GM18519 (cell line): Measurements from ENCODE around the gene TCIRG1.
"Not testable (repeated sequence)": the region's sequence is repeated elsewhere in the genome, so short reads cannot be mapped to it uniquely, and the experiment has no call there.

Experiments used
- ATAC-seq: cut with Tn5 transposase; IDR thresholded peaks from one replicate; pipeline ENCODE4 v1.9.1; 2021; ENCODE audit warnings: mild to moderate bottlenecking, moderate library complexity; ENCODE audit not compliant: unreplicated experiment, low FRiP score

TCIRG1 gene, protein sequence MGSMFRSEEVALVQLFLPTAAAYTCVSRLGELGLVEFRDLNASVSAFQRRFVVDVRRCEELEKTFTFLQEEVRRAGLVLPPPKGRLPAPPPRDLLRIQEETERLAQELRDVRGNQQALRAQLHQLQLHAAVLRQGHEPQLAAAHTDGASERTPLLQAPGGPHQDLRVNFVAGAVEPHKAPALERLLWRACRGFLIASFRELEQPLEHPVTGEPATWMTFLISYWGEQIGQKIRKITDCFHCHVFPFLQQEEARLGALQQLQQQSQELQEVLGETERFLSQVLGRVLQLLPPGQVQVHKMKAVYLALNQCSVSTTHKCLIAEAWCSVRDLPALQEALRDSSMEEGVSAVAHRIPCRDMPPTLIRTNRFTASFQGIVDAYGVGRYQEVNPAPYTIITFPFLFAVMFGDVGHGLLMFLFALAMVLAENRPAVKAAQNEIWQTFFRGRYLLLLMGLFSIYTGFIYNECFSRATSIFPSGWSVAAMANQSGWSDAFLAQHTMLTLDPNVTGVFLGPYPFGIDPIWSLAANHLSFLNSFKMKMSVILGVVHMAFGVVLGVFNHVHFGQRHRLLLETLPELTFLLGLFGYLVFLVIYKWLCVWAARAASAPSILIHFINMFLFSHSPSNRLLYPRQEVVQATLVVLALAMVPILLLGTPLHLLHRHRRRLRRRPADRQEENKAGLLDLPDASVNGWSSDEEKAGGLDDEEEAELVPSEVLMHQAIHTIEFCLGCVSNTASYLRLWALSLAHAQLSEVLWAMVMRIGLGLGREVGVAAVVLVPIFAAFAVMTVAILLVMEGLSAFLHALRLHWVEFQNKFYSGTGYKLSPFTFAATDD

DNA sequence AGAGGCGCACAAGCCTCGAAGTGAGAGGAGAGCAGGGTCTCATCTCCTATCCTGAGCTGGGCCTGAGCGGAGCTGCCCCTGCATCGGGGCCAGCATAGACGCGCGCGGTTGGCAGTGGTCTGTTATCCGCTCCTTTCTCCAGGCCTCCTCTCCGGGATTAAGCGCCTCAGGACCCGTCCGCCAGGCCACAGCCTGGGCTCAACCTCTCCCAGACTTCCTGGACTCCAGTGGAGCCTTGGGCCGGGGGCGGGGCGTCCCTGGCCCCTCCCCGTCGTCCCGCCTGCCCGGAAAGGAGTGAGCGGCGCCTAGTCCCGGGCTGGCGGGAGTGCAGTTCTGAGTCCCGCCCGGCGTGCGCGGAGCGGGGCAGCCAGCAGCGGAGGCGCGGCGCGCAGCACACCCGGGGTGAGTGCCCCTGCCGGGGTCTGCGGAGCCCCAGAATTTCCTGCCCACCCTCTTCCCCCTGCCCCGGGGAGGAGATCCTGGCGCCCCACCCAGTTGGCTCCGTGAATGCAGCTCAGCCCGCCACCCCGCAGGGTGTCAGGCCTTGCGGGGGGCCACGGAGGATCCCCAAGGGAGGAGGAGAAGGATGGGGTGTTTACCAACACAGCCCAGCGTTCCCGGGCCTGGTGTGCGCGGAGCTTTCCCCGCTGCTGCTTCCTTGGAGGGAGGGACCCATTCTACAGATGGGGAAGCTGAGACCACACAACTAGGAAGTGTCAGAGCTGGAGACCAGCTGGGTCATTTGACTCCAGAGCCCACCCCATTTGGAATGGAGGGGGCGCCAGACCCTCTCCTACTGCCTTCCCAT lies at the start of gene TCIRG1:
TCIRG1 (plus strand) TSS at position 308 of the 808 bp plus-strand sequence. CDS start 2,247 bp downstream, outside the sequence.
- no peak for ATAC-seq

DNA sequence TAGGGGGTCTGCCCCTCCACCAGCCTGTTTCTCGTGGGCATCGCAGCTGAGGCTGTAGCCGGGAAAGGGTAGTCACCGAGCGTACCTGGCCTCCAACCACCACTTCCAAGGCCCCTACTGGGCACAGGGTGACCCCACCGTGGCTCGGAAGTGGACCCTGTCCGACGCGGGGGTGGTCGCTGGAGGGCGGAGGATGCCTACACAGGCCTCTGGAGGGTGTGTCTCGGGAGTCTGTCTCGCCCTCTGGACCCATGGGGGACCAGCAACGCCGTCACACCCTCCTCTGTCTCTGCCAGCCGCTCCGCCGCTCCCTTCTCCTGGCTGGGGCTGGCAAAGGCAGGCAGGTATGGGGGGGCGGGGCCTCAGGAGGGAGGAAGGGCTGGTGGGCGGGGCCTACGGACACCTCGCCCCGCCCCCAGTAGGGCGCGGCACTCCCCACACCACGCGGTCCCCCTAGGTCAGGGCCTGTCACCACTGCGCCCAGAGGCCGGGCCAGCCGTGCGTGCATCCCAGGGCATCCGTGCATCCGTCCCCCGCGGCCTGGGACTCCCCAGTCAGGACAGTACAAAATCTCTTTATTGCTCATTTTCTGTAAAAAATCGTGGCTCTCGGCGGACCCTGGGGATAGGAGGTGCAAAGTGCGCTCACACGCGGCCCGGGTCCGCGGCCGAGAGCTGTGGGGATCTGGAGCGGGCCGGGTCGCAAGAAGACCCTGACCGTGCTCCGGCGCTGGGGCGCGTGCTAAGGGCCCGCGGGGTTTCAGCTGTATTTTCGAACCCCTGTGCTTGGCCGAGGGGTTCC lies 48.1 kb upstream of the TCIRG1 start:
- ATAC-seq: not testable (repeated sequence)

DNA sequence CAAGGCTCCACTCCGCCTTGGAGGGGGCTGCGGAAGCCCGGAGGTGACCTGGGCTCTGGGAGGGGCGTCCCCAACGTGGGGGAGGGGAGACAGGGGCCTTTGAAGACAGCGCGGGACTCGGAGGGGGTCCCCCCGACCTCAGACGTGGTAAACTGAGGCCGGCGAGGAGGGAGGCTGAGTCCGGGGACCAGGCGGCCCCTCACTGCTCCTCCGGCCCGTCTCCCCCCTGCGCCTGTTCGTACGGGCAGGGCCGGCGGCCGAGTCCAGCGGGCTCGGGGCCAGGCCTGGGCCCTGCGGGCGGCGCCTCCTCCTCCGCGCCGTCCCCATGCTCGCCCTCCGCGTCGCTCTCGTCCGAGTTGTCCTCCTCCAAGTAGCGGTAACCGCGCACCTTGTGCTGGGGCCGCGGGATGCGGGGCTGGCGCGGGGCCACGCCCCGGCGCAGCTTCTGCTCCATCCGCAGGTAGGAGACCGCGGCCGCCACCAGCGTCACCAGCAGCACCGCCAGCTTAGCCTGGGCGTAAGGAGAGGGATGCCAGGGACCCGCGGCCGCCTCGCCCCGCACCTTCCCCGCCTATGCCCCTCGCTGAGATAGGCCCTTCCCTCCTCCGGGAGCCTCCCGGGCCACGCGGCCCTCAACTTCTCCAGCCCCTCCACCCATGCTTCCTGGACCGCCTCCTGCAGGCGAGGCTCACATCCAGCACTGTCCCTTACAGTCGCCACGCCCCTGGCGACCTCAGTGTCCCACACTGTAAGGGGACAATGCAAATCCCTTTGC lies 47.3 kb upstream of the TCIRG1 start:
- not testable (repeated sequence) for ATAC-seq

DNA sequence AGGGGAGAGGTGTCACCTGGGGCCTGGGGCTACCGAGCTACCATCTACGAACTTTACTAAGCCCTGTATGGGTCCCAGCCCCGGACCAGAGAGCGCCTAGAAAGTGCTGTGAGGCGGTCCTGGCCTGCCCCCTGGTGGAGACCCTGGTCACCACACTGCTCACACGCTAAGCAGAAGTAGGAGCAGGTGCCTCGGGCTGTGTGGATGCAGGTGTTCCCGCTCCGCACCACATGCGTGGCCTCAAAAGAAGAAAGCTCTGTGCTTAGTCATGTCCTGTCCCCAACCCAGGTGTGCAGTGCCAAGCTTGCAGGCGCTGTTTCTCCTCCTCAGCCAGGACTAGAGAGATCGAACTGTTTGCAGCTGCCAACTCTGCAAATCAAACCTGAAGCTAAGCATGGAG lies 45.0 kb upstream of the TCIRG1 start:
- ATAC-seq: not testable (repeated sequence)

DNA sequence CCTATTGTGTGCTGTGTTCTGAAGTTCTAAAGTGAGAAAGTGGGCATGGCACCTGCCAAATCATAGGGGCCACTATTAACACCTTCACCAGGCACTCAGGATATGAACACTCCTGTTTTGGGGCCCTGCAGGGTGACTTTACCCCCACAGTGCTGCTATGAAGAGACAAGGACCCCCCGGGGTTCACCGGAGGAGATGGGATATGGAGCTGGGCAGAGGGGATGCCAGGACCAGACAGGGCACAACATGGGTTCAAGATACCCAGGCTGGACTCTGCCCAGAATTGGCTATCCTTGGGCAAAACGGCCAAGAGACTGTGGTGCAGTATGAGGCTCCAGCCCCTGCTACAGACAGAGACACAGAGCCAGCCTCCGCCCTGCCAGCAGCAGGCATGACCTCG lies 44.4 kb upstream of the TCIRG1 start:
- ATAC-seq: not testable (repeated sequence)

DNA sequence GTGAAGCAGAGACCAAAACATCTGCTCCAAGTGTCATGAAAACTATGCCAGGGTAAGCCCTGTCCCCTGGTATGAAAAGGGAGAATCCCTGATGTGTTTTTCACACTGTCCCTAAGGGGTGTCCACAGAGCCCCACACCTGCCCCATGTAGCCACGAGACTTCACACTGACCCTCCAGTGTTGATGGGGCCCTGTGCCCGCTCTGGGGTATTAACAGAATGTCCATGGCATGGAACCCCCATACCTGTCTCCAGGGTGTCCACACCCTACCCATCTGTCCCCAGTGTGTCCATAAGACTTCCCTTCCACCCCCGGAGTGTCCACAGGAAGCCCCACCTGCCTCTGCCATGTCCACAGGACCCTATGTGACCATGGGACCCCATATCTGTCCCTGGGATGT lies 43.7 kb upstream of the TCIRG1 start:
- ATAC-seq: not testable (repeated sequence)

DNA sequence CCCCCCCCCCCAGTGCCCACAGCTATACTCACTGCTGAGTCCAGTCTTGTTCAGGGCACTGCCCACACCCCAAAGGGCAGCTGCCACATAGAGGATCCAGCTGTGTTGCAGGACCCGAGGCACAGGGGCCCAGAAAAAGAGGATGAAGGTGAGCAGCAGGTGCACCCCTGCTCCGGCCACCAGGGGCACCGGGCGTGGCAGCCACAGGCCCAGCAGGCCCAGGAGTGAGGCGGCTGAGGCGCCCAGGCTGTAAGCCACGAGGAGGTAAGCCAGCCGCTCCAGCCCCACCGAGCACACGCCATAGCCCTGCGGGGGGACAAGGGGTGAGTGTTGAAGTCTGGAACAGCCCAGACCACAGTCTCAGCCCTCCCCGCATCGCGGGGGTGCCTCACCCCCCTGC lies 43.2 kb upstream of the TCIRG1 start:
- ATAC-seq: not testable (repeated sequence)

DNA sequence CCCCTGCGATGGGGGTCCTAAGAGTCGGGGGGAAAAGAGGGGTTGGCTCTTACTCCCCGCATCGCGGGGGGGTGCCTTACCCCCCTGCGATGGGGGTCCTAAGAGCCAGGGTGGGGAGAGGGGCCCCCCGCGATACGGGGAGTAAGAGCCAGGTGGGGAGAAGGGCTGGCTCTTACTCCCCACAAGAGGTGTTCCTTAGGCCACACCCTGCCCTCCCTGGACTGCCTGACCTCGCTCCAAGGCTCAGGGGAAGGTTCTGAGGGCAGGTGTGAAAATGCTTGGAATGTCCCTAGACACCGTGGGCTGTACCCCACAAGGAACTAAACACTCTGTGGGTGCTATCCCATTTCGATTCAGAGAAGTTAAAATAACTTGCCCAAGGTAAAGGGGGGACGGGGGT lies 42.8 kb upstream of the TCIRG1 start:
- no peak for ATAC-seq

DNA sequence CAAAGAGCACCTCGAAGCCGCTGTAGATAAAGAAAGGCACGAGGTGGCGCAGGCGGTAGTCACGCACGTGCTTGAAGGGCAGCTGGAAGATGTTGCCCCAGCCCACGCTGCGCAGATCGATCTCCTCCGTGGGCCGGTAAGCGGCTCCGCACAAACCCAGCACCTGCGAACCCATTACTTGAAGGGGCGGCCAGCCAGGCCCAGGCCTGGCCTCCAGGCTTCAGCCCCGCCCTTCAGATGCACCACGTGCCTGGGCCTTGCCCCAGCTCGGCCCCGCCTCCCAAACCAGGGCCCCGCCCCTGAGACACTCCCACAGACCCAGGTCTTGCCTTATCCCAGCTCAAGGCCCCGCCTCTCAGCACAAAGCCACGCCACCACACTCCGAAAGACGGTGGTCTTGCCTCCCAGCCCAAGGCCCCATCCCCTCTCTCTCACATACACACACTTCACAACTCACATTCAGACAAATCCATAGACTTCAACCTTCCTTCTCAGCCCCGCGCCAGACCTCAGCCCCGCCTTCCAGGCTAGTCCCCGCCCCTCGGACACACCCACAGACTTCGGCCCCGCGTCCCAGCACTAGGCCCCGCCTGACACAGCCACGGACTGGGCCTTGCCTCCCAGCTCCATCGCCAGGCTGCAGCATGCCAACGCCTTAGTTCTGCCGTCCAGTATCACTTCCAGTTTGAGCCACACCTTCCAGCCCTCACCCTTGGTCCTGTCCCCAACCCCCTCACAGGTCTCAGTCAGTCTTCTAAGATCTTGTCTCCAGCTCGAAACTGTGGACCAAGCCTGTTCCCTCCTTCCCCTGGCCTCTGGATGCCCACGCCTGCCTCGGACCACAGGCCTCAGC lies 42.0 kb upstream of the TCIRG1 start:
- ATAC-seq: no peak

DNA sequence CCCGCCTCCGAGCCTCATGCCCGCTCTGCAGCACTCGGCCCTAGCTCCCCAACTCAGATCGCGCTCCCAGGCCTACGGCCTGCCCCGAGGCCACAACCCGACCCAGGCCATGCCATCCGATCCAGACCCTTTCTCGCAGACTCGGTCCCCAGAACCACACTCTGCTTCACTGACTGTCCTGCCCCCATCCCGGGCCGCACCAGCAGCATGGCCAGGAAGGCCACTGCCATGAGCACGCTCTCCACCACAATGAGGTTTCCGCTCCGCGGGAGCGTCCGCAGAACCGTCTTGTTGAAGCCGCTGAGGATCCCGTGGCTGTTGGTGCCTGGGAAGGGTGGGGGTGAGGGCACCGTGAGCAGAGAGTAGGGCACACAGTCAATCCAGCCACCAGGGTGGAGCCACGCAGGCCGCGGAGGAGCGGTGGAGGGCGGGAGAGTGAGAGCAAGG lies 41.3 kb upstream of the TCIRG1 start:
- ATAC-seq: no peak

DNA sequence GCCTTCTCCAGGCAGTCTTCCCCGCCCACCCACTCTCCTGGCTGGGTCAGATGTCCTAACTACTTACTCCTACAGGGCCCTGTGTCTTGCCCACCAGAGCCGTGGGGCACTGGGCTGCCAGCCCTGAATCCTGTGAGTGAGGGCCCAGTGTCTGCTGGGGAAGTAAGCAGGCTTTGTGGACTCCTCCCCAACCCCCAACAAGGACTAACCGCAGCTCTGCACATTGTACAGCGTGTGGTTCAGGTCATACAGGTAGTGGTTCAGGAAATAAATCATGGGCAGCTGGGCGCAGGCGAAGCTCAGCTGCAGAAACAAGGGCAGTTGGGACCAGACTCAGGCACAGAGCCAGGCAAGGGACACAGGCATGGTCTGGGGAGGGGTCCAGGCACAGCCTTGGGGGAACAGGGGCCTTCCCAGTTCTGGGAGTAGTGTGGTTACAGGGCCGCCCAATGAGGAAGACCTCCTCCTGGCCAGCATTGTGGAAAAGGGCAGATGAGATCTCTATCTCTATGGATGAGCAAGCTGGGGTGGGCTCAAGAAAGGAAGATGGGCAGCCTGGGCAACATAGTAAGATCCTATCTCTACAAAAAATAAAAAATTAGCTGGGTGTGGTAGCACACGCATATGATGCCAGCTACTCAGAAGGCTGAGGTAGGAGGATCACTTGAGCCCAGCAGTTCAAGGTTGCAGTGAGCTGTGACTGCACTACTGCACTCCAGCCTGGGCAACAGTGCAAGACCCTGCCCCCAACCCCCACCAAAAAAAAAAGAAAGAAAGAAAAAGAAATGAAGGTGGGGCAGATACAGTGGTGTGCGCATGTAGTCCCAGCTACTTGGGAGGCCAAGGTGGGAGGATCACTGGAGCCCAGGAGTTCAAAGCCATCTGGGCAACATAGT lies 40.4 kb upstream of the TCIRG1 start:
- ATAC-seq: no peak

DNA sequence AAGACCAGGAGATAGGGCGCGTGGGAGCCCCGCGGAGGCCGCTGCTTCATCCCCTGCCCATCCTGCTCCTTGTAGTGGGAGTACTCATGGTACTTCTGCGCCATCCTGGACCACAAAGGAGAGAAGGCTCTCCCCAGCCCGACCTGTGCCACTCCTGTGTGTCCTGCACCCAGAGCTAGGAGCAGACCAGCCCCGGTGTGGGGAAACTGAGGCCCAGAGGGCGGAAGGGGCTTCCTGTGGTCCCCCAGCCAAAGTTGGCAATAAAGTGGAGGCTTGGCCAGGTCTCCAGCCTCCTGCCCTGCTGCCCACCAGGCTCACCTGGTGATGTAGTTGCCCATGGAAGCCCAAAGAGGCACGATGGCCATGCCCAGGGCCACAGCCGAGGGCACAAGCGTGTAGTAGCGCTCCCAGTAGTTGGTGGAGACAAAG lies 39.6 kb upstream of the TCIRG1 start:
- no peak for ATAC-seq

DNA sequence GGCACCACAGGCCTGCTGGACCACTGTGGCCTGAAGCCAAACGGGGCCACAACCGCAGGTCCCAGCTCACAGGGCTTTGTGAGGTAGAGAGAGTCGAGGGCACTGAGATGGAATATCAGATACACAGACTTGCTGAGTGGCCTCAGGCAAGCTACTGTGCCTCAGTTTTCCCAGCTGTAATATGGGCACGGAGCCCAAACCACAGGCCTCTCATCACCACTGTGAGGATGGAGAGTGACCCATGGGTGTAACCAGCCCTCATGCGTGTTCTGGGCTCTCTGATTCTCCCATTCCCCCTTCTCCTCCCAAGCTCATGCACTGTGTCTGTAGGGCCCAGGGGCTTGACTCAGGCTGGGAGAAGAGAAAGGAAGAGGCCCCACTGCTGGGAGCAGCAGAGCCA lies 39.1 kb upstream of the TCIRG1 start:
- ATAC-seq: no peak

DNA sequence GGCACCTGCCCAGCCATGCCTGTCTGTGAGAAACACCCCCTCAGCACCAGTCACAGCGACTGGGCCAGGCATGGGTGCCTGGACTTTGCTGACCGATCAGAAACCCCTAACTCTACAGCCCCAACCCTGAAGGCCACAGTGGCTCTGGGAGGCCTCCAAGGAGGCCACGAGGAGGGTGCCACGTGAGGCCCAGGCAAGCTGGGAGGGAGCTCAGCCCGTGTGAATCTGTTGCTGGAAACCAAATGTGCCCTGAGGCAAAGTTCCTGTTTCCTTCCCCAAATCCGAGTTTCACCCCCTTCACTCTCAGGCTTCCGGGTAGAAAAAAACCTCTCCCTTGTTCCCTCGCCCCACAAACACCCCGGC lies 36.3 kb upstream of the TCIRG1 start:
- no peak for ATAC-seq

DNA sequence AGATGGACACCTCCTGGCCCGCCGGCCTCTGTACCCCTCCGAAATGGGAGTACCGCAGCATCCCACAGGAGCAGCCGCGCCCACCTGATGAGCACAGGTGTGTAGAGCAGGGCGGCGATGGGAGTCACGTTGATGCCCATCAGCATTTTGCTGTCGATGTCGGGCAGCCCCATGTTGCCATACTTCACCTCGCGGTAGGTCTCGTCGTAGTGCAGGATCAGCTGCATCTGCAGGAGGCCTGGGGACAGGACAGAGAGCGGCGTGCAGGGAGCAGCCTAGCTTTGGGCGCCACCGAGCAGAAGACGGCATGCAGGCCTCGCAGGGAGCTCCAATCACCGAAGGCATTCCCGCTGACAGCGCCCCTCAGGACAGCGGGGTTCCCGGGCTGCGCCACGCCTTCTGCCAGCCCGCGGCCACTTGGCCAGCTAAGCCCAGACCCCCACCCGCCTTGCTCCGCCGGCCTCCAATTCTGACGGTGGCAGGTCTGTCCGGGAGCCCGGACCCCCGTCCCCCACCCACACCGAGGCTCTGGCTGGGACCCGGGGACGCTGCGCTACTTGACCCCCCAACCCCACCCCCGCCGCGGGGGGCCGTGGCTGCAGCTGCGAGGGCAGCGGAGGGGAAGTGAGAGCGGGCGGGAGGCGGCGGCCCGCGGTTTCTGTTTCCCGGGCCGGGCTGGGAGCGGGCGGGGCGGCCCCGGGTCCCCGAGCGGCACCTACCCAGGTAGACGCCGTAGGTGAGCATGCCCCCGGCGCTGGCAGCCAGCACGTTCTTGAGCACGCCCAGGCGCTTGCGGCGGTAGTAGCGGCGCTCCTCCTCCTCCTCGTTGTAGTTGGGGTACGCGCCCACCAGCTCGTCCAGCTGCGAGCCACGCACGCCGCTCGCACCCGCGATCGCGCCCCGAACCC lies 35.6 kb upstream of the TCIRG1 start:
- no peak for ATAC-seq

DNA sequence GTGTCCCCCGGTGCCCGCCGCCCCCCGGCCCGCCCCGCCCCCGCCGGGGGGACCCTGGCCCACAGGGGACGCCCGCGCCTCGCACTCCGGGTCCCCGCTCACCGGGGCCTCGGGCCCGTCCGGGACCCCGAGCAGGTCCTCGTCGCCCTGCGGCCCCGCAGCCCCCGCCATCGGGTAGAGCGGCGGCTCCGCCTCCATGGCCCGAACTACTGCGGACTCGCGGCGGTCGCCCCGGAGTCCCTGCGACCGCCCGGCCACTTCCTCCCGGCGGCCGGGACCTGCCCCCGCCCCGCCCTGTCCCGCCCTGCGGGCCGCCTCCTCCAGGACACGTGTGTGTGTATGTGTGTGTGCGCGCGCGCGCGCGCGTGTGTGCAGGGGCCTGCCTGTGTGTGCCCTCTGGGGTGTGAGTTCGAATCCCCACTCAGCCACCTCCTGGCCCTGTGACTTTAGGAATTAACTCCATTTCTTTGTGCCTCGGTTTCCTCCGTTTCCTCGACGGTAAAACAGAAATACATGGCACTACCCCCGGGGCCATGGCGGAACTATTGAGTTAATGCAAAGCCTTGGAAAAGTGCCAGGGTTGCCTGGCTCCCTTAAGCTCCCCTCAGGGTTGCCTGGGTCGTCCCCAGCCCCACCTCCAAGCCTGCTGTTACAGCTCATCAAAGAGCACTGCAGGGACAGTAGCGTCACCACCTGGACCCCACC lies 34.8 kb upstream of the TCIRG1 start, which contains the start of gene UNC93B1:
UNC93B1 (minus strand) TSS at position 252 of the 705 bp plus-strand sequence; CDS start at position 198, 54 bp downstream.
- no peak for ATAC-seq
